H1 (cell line): Measurements from ENCODE around the gene EYA2. TPM values are rescaled to one million over a fixed set of nuclear protein-coding genes. Genes with fewer than 3 reads are reported as not detected.

Experiments used
- CTCF ChIA-PET: fragments of 300-600 bp; sonication (Branson Sonifier 250); formaldehyde crosslinking; loops from one replicate; lab custom pipeline; 2021; ENCODE audit not compliant: partially characterized antibody; lab: Charles Lee
- POLR2A ChIA-PET: fragments of 300-600 bp; sonication (Branson Sonifier 250); formaldehyde crosslinking; loops from one replicate; lab custom pipeline; 2021; ENCODE audit warnings: inconsistent platforms; ENCODE audit not compliant: partially characterized antibody; lab: Charles Lee
- DNase-seq, 2 experiments: peaks; one replicate each; pipeline versions ENCODE4 v3.0.0 to v3.0.0-alpha.2; 2010 to 2022; ENCODE audit warnings: low spot score in 2 of 2, low read depth in 1 of 2, mixed read lengths in 1 of 2
- FAIRE-seq: peaks from 2 replicates; lab custom pipeline; 2011; peaks lifted over from hg19 to GRCh38; lab: Jason Lieb, UNC
- H2AFZ ChIP-seq: 2 replicates; pipeline ENCODE4 v1.8.1; 2012; ENCODE audit warnings: low read length, inconsistent platforms
- H2AK5ac ChIP-seq: 2 replicates; pipeline ENCODE4 v1.6.1; 2013; ENCODE audit warnings: low read depth, low read length
- H2BK120ac ChIP-seq: replicated peaks from 2 replicates; pipeline ENCODE3; 2013; ENCODE audit warnings: low read depth, low read length, inconsistent platforms
- H2BK12ac ChIP-seq: 2 replicates; pipeline ENCODE4 v1.6.1; 2013; ENCODE audit warnings: low read depth, low read length
- H2BK15ac ChIP-seq: 2 replicates; pipeline ENCODE4 v1.6.1; 2013; ENCODE audit warnings: low read length
- H2BK20ac ChIP-seq: 2 replicates; pipeline ENCODE4 v1.6.1; 2013; ENCODE audit warnings: low read length
- H2BK5ac ChIP-seq: 2 replicates; pipeline ENCODE4 v1.6.1; 2013; ENCODE audit warnings: low read depth, low read length
- H3K14ac ChIP-seq: 2 replicates; pipeline ENCODE4 v1.6.1; 2013; ENCODE audit warnings: inconsistent platforms; ENCODE audit not compliant: insufficient read length
- H3K18ac ChIP-seq: 2 replicates; pipeline ENCODE4 v1.6.1; 2013; ENCODE audit warnings: low read length; ENCODE audit errors: extremely low read depth
- H3K23ac ChIP-seq: 2 replicates; pipeline ENCODE4 v1.6.1; 2013; ENCODE audit warnings: inconsistent platforms; ENCODE audit not compliant: insufficient read length
- H3K23me2 ChIP-seq: 2 replicates; pipeline ENCODE4 v1.6.1; 2013; ENCODE audit warnings: low read depth, low read length
- H3K27ac ChIP-seq: 2 replicates; pipeline ENCODE4 v1.6.1; 2011; ENCODE audit warnings: low read depth, low read length, inconsistent platforms
- H3K27me3 ChIP-seq, 4 experiments: replicated peaks in 1 of 4; 1 replicate in 1 of 4; 2 replicates in 3 of 4; pipeline versions ENCODE4 v1.6.1 to v1.8.1; 2011 to 2013; ENCODE audit warnings: low read length in 3 of 4, mild to moderate bottlenecking in 3 of 4, inconsistent platforms in 2 of 4, mixed read lengths in 2 of 4, moderate library complexity in 1 of 4; ENCODE audit not compliant: control insufficient read depth in 3 of 4, insufficient read depth in 3 of 4; ENCODE audit errors: extremely low read depth in 1 of 4
- H3K36me3 ChIP-seq, 4 experiments: 2 replicates each; pipeline versions ENCODE4 v1.6.1 to v1.8.1; 2011 to 2013; ENCODE audit warnings: mild to moderate bottlenecking in 4 of 4, low read length in 3 of 4, moderate library complexity in 2 of 4, control low read depth in 1 of 4, inconsistent platforms in 1 of 4; ENCODE audit not compliant: insufficient read depth in 4 of 4, control insufficient read depth in 2 of 4
- H3K4ac ChIP-seq: replicated peaks from 2 replicates; pipeline ENCODE3; 2013; ENCODE audit warnings: low read length, low read depth, mixed read lengths, inconsistent platforms; ENCODE audit not compliant: insufficient read length
- H3K4me1 ChIP-seq, 4 experiments: replicated peaks in 1 of 4; 1 replicate in 1 of 4; 2 replicates in 3 of 4; pipeline versions ENCODE4 v1.6.1 to v1.8.1; 2011 to 2013; ENCODE audit warnings: low read length in 3 of 4, inconsistent platforms in 2 of 4, mixed read lengths in 1 of 4; ENCODE audit not compliant: insufficient read depth in 4 of 4, control insufficient read depth in 3 of 4
- H3K4me2 ChIP-seq, 2 experiments: 2 replicates each; pipeline versions ENCODE4 v1.6.1 to v1.8.1; 2011 to 2013; ENCODE audit warnings: low read depth in 2 of 2, low read length in 2 of 2, control low read depth in 1 of 2, inconsistent platforms in 1 of 2, mild to moderate bottlenecking in 1 of 2; ENCODE audit not compliant: insufficient read depth in 1 of 2
- H3K4me3 ChIP-seq, 4 experiments: fragments of 200-600, 300-600 bp in 1 of 4; sonication (generic), shearing (Covaris generic), sonication (Bioruptor Twin) in 1 of 4; 2 replicates each; pipeline versions ENCODE4 v1.5.1 to v1.8.1; 2011 to 2016; ENCODE audit warnings: low read length in 4 of 4, low read depth in 3 of 4, control low read depth in 2 of 4, inconsistent platforms in 2 of 4, mild to moderate bottlenecking in 2 of 4, mixed read lengths in 1 of 4, moderate library complexity in 1 of 4; ENCODE audit not compliant: insufficient read depth in 2 of 4; ENCODE audit errors: extremely low read depth in 1 of 4
- H3K56ac ChIP-seq: replicated peaks from 2 replicates; pipeline ENCODE3; 2013; ENCODE audit warnings: low read depth, mild to moderate bottlenecking, mixed read lengths, low read length, inconsistent platforms; ENCODE audit not compliant: insufficient read length
- H3K79me1 ChIP-seq: 2 replicates; pipeline ENCODE4 v1.6.1; 2013; ENCODE audit warnings: low read depth, low read length, control low read depth
- H3K79me2 ChIP-seq, 2 experiments: 2 replicates each; pipeline versions ENCODE4 v1.6.1 to v1.8.1; 2012 to 2013; ENCODE audit warnings: low read length in 2 of 2, mild to moderate bottlenecking in 2 of 2, inconsistent platforms in 1 of 2; ENCODE audit not compliant: insufficient read depth in 2 of 2, control insufficient read depth in 1 of 2
- H3K9ac ChIP-seq, 4 experiments: replicated peaks in 1 of 4; 1 replicate in 1 of 4; 2 replicates in 3 of 4; pipeline versions ENCODE4 v1.6.1 to v1.8.1; 2011 to 2013; ENCODE audit warnings: low read depth in 3 of 4, low read length in 3 of 4, control low read depth in 2 of 4, mild to moderate bottlenecking in 2 of 4, moderate library complexity in 2 of 4, inconsistent platforms in 1 of 4; ENCODE audit errors: extremely low read depth in 1 of 4
- H3K9me3 ChIP-seq, 2 experiments: 2 replicates each; pipeline versions ENCODE4 v1.6.1 to v1.8.1; 2012 to 2013; ENCODE audit warnings: mild to moderate bottlenecking in 2 of 2, moderate library complexity in 2 of 2, control low read depth in 1 of 2, inconsistent platforms in 1 of 2, low read depth in 1 of 2, low read length in 1 of 2, mixed read lengths in 1 of 2; ENCODE audit not compliant: insufficient read depth in 2 of 2
- H4K20me1 ChIP-seq, 2 experiments: replicated peaks in 1 of 2; 2 replicates each; pipeline versions ENCODE3 to v1.8.1; 2011 to 2013; ENCODE audit warnings: inconsistent platforms in 2 of 2, low read length in 2 of 2, mild to moderate bottlenecking in 1 of 2; ENCODE audit not compliant: insufficient read depth in 2 of 2, control insufficient read depth in 1 of 2
- H4K5ac ChIP-seq: 2 replicates; pipeline ENCODE4 v1.6.1; 2013; ENCODE audit warnings: low read length, low read depth, mixed read lengths, inconsistent platforms; ENCODE audit not compliant: insufficient read length
- H4K8ac ChIP-seq: 2 replicates; pipeline ENCODE4 v1.8.0; 2013; ENCODE audit warnings: mild to moderate bottlenecking, moderate library complexity, low read length, inconsistent platforms; ENCODE audit not compliant: insufficient read depth; ENCODE audit errors: extremely low read depth
- H4K91ac ChIP-seq: replicated peaks from 2 replicates; pipeline ENCODE3; 2013; ENCODE audit warnings: low read length, mixed read lengths, inconsistent platforms; ENCODE audit not compliant: insufficient read length
- CBX8 ChIP-seq: fragments of 300-800, 300-1000 bp; sonication (generic); IDR thresholded peaks from 2 replicates; pipeline ENCODE4 v1.7.1; 2016; ENCODE audit warnings: low read depth, low read length, borderline replicate concordance
- CHD2 ChIP-seq: IDR thresholded peaks from 2 replicates; pipeline ENCODE4 v1.6.1; 2012; ENCODE audit warnings: low read length, improper control_type of control experiment
- RAD21 ChIP-seq, 2 experiments: IDR thresholded peaks in 1 of 2; conservative IDR thresholded peaks in 1 of 2; 2 replicates each; pipeline ENCODE4 v1.6.1; 2011; ENCODE audit warnings: low read depth in 2 of 2, low read length in 2 of 2, improper control_type of control experiment in 1 of 2, inconsistent platforms in 1 of 2, mild to moderate bottlenecking in 1 of 2, moderate library complexity in 1 of 2
- RBBP5 ChIP-seq: IDR thresholded peaks from 2 replicates; pipeline ENCODE4 v1.7.1; 2012; ENCODE audit warnings: low read depth, mild to moderate bottlenecking, inconsistent platforms, low read length, moderate library complexity, borderline replicate concordance
- RFX5 ChIP-seq: IDR thresholded peaks from 2 replicates; pipeline ENCODE4 v1.6.1; 2011; ENCODE audit warnings: low read depth, low read length, improper control_type of control experiment, borderline replicate concordance
- RNF2 ChIP-seq: fragments of 200-900, 300-1000 bp; sonication (generic); IDR thresholded peaks from 2 replicates; pipeline ENCODE4 v1.7.1; 2016; ENCODE audit warnings: borderline replicate concordance, low read depth, mild to moderate bottlenecking, antibody characterized with exemption, low read length; ENCODE audit not compliant: poor library complexity, severe bottlenecking; ENCODE audit errors: missing control alignments
- SRF ChIP-seq: IDR thresholded peaks from 2 replicates; pipeline ENCODE4 v1.6.1; 2011; ENCODE audit warnings: mild to moderate bottlenecking, low read depth, low read length, moderate library complexity
- TAF7 ChIP-seq: optimal IDR thresholded peaks from 2 replicates; pipeline ENCODE3; 2011; ENCODE audit warnings: low read depth, mild to moderate bottlenecking, inconsistent platforms, low read length, moderate library complexity, borderline replicate concordance
- YY1 ChIP-seq: IDR thresholded peaks from 2 replicates; pipeline ENCODE4 v1.6.1; 2011; ENCODE audit warnings: low read depth, mild to moderate bottlenecking, low read length
- ZNF274 ChIP-seq: IDR thresholded peaks from 2 replicates; pipeline ENCODE4 v1.7.0; 2012; ENCODE audit warnings: low read length, borderline replicate concordance; ENCODE audit errors: extremely low read depth
- WGBS, 2 experiments: shearing (Covaris generic) in 1 of 2; methylation state at CpG; one replicate each; pipeline versions ENCODE4 v1.1.6 to v1.1.7; 2013 to 2015; ENCODE audit warnings: low lambda C conversion rate in 2 of 2, mixed read lengths in 2 of 2, inconsistent platforms in 1 of 2, low coverage in 1 of 2, missing lambda C conversion rate in 1 of 2; ENCODE audit not compliant: insufficient replicate concordance in 2 of 2, insufficient coverage in 1 of 2, insufficient read length in 1 of 2; ENCODE audit errors: extremely low coverage in 1 of 2, missing lambda C conversion rate in 1 of 2; 5-methylcytosine and 5-hydroxymethylcytosine counted together
- polyA plus RNA-seq, 7 experiments: library from polyadenylated mRNA; depleted of rRNA in 3 of 7; stranded (reverse) in 5 of 7; unstranded in 2 of 7; fragments of >200 nt in 5 of 7; fragments of 200-250 nt in 2 of 7; gene quantifications; 1 replicate in 5 of 7; 2 replicates in 1 of 7; 4 replicates in 1 of 7; pipeline versions ENCODE4 v1.2.1 to v1.2.3, GENCODE V29; 2011 to 2013; ENCODE audit warnings: missing spikeins in 2 of 7, mixed read lengths in 2 of 7
- total RNA-seq: library from RNA; stranded (reverse); fragmentation: NEBNext Ultra II Directional; extraction: Animal tissue kit (Norgen Biotek cat#: 25700); gene quantifications from 2 replicates; pipeline ENCODE4 v1.2.1, GENCODE V29; 2021

EYA2 gene
- total and polyA plus RNA-seq, 2 of the 8 experiments (the other 6 are each of a cell fraction or from before 2014, with no cell fraction given), result 1.6 to 1.7 TPM

GRCh38 chr20:47071646-47072185 is 177.1 kb downstream of the EYA2 start:
- Histone ChIP-seq H4K91ac (no peak overlapping the region), H3K23ac (no peak overlapping the region), H2BK5ac (no peak overlapping the region), H4K5ac (no peak overlapping the region), H2BK120ac (no peak overlapping the region), H4K8ac (no peak overlapping the region), H2AK5ac (no peak overlapping the region), H3K23me2 (no peaks in the 10 kb centered on the region), H3K4me1 (no peaks in the 10 kb centered on the region), H3K9ac (no peak overlapping the region), H2BK12ac (no peak overlapping the region), H3K14ac (no peak overlapping the region), H3K27ac (no peak overlapping the region), H3K36me3 (no peaks in the 10 kb centered on the region), H3K4me2 (no peak overlapping the region), H3K4me3 (no peak overlapping the region), H2BK20ac (no peak overlapping the region), H2BK15ac (no peak overlapping the region), H3K56ac (no peak overlapping the region), H3K27me3 (no peaks in the 10 kb centered on the region), H3K9me3 (peaks cover 19% of the 10 kb centered on the region in 2 experiments), H4K20me1 (no peaks in the 10 kb centered on the region), H3K18ac (no peak overlapping the region), H3K4ac (no peak overlapping the region), H3K79me2 (no peaks in the 10 kb centered on the region), H3K79me1 (no peaks in the 10 kb centered on the region), H2AFZ (no peak overlapping the region)
- FAIRE-seq, result no peak
- DNase-seq, result no peak
- CTCF ChIA-PET, result no interaction called here
- POLR2A ChIA-PET, result no interaction called here
- 94% methylated on average over 10 of the region's 10 CpGs; no CpG with 5 or more reads in 1 of the 2 experiments for WGBS, 2 experiments
- no peak for TF ChIP-seq TAF7
- TF ChIP-seq RFX5, result no peak
- no peak for TF ChIP-seq RAD21 (IDR thresholded peaks at IDR 0.05 in 1 of 2, conservative IDR thresholded peaks at IDR 0.05 in 1 of 2; ENCODE audit: low read depth in 2 of 2, low read length in 2 of 2)
- TF ChIP-seq RNF2, result no peak
- TF ChIP-seq CBX8, result no peak
- TF ChIP-seq CHD2, result no peak
- TF ChIP-seq SRF, result no peak
- no peak for TF ChIP-seq ZNF274
- TF ChIP-seq RBBP5, result no peak
- TF ChIP-seq YY1, result no peak
